Measurements from ENCODE around the gene PRR5L.

PRR5L gene

DNA sequence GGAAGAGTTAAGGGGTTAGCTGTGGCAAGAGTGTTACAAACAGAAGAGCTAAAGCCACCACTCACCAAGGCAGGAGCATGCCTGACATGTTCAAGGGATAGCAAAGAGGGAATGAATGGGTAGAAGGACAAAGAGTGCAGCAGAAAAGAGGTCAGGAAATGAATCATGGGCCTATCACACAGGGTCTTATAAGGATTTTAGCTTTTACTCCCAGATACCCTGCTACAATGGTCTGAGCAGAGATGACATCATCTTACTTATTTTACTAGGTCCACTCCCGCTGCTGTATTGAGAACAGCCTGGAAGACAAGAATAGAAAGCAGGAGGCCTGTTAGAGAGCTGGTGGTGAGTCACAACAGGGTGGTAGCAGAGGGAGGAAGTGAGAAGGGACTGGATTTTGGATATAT, 204.2 kb downstream of the PRR5L start:
- Histone ChIP-seq H3F3A (ENCODE audit: control insufficient read depth, insufficient read depth) (no peaks in the 10 kb centered on the region), H3K4me3 (ENCODE audit: low read length) (no peak overlapping the region), H3K27me3 (ENCODE audit: control insufficient read depth, low read length) (no peaks in the 10 kb centered on the region), H3K4me1 (ENCODE audit: control insufficient read depth, low read length) (no peaks in the 10 kb centered on the region), H3K79me2 (ENCODE audit: control insufficient read depth, low read length) (peaks cover 22% of the 10 kb centered on the region), H4K20me1 (ENCODE audit: control insufficient read depth, insufficient read depth, low read depth, low read length) (no peaks in the 10 kb centered on the region), H3K4me2 (ENCODE audit: low read length) (no peak overlapping the region), H3K27ac (ENCODE audit: low read depth, low read length) (no peak overlapping the region), H3K9me3 (ENCODE audit: control insufficient read depth, insufficient read depth, low read length) (no peaks in the 10 kb centered on the region), H3K36me3 (ENCODE audit: control insufficient read depth, low read length) (peaks cover 32% of the 10 kb centered on the region), H3K9me2 (replicated peaks; ENCODE audit: control insufficient read depth, low read length) (no peaks in the 10 kb centered on the region)
- TF ChIP-seq EZH2phosphoT487 (IDR thresholded peaks at IDR 0.05; ENCODE audit: borderline replicate concordance, low read length) (no peak), CTCF (IDR thresholded peaks at IDR 0.05; ENCODE audit: low read depth, low read length, poor library complexity, severe bottlenecking) (no peak)

- H3K79me2 ChIP-seq (ENCODE audit: control insufficient read depth, low read length) = peaks cover 30% of the 10 kb centered on the region
- H4K20me1 ChIP-seq (ENCODE audit: control insufficient read depth, insufficient read depth, low read depth, low read length) = no peaks in the 10 kb centered on the region
- TF ChIP-seq CTCF (IDR thresholded peaks at IDR 0.05; ENCODE audit: low read depth, low read length, poor library complexity, severe bottlenecking) = no peak
- no peak for TF ChIP-seq EZH2phosphoT487 (IDR thresholded peaks at IDR 0.05; ENCODE audit: borderline replicate concordance, low read length)
- H3K4me2 ChIP-seq (ENCODE audit: low read length) = no peak overlapping the region
- no peak overlapping the region for H3K4me3 ChIP-seq (ENCODE audit: low read length)
- H3K27me3 ChIP-seq (ENCODE audit: control insufficient read depth, low read length) = no peaks in the 10 kb centered on the region
- no peaks in the 10 kb centered on the region for H3K9me3 ChIP-seq (ENCODE audit: control insufficient read depth, insufficient read depth, low read length)
- no peaks in the 10 kb centered on the region for H3K4me1 ChIP-seq (ENCODE audit: control insufficient read depth, low read length)
- peaks cover 34% of the 10 kb centered on the region for H3K36me3 ChIP-seq (ENCODE audit: control insufficient read depth, low read length)
- no peaks in the 10 kb centered on the region for H3F3A ChIP-seq (ENCODE audit: control insufficient read depth, insufficient read depth)
- H3K9me2 ChIP-seq (replicated peaks; ENCODE audit: control insufficient read depth, low read length) = no peaks in the 10 kb centered on the region
- no peak overlapping the region for H3K27ac ChIP-seq (ENCODE audit: low read depth, low read length)
Measured at GRCh38 chr11:36501236-36501635, 205.1 kb downstream of the PRR5L start.

DNA sequence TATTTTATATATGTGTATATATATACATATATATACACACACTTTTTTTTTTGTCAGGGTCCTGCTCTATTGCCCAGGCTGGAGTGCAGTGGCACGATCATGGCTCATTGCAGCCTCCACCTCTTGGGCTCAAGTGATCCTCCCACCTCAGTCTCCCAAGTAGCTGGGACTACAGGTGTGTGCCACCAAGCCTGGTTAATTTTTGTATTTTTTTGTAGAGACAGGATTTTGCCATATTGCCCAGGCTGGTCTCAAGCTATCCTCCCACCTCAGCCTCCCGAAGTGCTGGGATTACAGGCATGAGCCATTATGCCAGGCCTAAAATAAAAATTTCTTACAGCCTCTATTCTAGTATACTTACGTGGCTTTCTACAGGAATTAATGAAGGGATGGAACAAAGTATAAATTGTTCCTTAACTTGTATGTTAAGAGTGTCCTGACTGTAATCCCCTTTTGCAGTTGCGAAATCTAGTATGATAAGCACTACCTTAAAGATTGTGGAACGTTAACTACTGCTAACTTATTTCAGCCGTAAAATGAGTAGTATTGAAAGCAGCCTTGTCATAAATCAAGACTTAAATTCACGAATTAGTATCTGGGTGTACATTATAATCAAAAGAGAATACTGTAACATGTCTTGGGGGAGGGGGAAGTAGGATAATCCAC, 211.9 kb downstream of the PRR5L start:
- TF ChIP-seq CTCF (IDR thresholded peaks at IDR 0.05; ENCODE audit: low read depth, low read length, poor library complexity, severe bottlenecking) (no peak), EZH2phosphoT487 (IDR thresholded peaks at IDR 0.05; ENCODE audit: borderline replicate concordance, low read length) (no peak)
- Histone ChIP-seq H3K27ac (ENCODE audit: low read depth, low read length) (no peak overlapping the region), H3K4me3 (ENCODE audit: low read length) (peak overlapping the region; percentile 93)

More for the DNA sequence above, 211.9 kb downstream of the PRR5L start:
- H3K79me2 ChIP-seq (ENCODE audit: control insufficient read depth, low read length) = peaks cover 52% of the 10 kb centered on the region
- H3K4me2 ChIP-seq (ENCODE audit: low read length) = peak overlapping the region; percentile 92
- H3K36me3 ChIP-seq (ENCODE audit: control insufficient read depth, low read length) = peaks cover 12% of the 10 kb centered on the region; the same call in 1 of the 2 replicates
- no peaks in the 10 kb centered on the region; the same call in 1 of the 2 replicates for H4K20me1 ChIP-seq (ENCODE audit: control insufficient read depth, insufficient read depth, low read depth, low read length)
- H3K9me2 ChIP-seq (replicated peaks; ENCODE audit: control insufficient read depth, low read length) = no peaks in the 10 kb centered on the region
- no peaks in the 10 kb centered on the region for H3K9me3 ChIP-seq (ENCODE audit: control insufficient read depth, insufficient read depth, low read length)
- no peaks in the 10 kb centered on the region for H3K27me3 ChIP-seq (ENCODE audit: control insufficient read depth, low read length)
- H3K4me1 ChIP-seq (ENCODE audit: control insufficient read depth, low read length) = peaks cover 17% of the 10 kb centered on the region
- no peaks in the 10 kb centered on the region for H3F3A ChIP-seq (ENCODE audit: control insufficient read depth, insufficient read depth)
